GM21576 (cell line): Measurements from ENCODE around the gene NT5M.

Source experiments
- ATAC-seq: cut with Tn5 transposase; IDR thresholded peaks from one replicate; pipeline ENCODE4 v1.9.1; 2021; ENCODE audit warnings: mild to moderate bottlenecking, moderate library complexity; ENCODE audit not compliant: unreplicated experiment

The NT5M gene

DNA sequence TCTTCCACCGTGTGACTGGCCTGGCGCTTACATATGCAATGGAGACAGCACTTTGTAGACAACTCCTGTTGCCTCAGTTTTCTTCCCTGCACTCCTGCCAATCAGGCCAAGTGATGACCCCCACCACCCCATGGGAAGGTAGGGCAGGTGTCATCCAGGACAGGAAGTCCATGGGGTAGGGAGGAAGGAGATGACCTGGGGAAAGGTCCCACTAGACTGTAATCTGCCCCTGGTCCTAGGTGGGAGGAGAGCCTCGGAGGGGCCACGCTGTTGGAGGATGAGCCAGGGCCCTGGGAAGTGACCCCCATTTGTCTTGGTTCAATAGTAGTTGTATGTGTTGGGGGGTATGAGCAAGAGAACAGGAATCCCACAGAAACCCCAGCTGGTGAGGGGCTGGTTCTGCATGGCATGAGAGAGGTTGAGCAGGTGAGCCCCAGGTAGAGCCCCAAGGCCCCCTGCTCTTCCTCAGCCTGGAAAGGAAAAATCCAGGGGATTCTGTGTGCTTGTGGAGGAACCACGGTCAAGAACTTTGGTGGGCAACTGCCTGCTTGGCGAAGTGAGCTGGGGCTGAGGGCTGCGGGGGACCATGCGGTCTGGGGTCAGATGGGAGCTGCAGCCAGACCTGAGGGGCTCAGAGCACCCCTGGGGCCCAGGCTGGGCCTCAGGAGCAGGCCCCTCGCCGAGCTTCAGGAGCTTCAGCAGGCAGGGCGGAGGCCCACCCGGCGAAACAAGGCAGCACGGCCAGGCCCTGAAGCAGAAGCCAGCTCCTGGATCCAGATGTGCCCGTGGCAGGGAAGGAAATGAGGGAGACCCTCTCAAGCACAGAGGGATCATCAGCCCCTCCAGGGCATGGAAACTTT lies 50.7 kb downstream of the NT5M start:
- ATAC-seq, result no peak

DNA sequence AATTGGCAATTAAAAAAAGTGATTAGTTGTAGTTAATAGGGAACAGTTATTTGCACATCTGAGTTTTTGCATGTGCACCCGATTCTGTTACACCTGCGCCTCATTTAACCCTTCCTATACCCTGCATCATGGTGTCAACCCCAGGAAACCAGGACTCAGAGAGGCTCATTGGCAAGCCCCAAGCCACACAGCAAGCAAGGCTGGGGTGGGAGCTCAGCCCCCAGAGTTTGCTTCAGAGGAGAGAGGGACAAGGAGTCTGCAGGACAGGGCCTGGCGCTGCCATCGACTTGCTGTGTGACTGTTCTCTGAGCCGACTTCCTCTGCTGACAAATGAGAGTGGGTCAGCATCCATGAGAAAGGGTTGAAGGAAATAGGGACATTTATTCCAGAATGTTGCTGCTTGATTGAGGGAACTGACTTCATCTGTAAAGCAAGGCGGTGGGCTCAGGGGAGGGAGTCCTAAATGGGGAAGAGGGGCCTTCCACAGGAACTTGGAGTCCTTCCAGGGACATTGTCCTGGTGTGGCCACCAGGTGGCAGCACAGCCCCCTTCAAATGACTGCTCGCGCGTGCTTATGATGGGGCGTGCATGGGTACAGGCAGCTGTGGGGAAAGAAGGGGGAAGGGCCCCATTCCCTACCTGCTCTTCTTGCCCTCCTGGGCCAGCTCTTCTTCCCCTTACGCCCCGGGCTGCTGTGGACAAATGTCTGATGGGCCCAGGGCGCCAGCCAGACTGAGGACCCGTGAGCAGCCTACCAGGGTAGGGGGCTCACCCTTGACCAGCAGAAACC lies 51.6 kb downstream of the NT5M start:
- ATAC-seq, result no peak

DNA sequence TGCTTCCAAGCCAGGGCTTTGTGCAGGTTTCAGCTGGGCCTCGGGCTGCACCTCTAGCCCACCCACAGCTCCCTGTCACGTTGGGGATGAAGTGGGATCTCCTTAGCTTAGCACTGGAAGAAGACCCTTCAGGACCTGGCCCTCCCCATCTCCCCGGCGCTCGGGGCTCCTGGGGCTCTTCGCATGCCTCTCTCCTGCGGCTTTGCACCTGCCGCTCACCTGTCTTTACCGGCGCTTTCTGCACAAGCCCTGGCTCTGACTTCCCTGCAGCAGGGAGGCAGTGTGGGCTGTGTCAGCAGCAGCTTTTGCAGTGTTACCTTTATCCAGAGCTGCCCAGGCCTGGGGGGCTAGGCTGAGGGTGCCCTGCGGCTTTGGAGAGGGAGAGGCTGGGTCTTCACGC lies 52.3 kb downstream of the NT5M start:
- ATAC-seq, result no peak

DNA sequence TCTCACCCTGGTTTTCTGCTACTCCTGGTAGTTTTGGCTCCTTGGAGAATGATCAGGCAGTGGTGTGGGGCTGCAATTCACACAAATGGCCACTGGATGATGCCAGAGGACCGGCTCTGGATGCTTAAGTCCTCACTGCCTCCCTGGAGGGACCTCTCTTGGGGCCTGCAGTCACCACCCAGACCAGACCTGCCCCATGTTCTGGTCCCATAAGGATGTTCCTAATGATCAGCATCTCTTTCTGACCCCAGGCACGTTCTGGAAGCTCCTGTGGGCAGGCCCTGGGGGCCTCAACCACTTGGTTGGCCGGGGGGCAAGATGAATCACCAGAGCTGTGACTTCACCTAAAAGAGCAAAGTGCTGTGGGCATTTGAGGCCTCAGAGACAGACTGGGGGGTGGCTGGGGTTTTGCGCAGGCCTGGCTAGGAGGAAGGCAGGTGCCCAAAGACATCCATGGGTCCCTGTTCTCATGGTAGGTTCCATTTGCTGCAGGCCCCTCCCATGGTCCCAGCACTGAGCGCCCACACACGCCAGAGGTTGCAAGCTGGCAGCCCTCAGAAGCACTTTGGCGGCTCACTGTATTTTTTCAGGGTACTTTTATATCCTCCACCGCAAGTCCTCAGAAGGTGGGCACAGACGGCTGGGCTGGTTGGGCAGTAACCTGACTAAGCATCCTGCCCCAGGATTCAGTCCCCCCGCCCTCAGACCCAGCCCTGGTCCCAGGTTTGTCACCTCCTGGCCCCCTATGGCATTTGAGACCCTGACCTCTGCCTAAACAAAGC lies 53.2 kb downstream of the NT5M start:
- ATAC-seq, result no peak

DNA sequence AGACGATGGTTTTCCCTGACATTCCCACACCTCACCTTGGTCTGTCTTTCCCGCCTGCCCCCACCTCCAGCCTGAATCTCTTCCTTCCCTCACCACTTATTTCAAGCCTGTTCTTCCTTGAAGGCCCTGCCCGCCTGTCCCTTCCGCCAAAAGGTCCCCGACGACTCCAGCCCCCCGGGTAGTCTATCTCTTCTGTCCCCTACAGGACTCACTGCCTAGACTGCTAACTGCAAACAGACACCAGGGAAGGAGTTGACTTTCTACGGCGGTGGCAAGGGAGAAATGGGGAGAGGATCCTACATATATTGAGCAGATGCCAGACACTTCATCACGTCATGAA lies 53.7 kb downstream of the NT5M start:
- no peak for ATAC-seq

- ATAC-seq, result no peak
Measured at GRCh38 chr17:17358060-17358751, 55.0 kb downstream of the NT5M start.

GRCh38 chr17:17358866-17359265 lies 55.7 kb downstream of the NT5M start:
- no peak for ATAC-seq

DNA sequence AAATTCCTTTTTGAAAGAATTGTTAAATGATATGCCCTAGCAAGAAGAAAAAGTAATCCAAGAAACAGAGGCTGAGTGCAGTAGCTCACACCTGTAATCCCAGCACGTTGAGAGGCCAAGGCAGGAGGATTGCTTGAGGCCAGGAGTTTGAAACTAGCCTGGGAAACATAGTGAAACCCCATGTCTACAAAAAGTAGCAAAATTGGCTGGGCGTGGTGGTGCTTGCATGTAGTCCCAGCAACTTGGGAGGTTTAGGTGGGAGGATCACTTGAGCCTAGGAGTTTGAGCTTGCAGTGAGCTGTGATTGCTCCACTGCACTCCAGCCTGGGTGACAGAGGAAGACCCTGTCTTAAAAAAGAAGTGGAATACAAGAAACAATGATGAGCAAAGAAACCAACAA lies 56.1 kb downstream of the NT5M start:
- ATAC-seq, result no peak

- ATAC-seq, result no peak
Measured at GRCh38 chr17:17360087-17360730, 57.0 kb downstream of the NT5M start.

GRCh38 chr17:17361543-17361866 lies 58.3 kb downstream of the NT5M start:
- no peak for ATAC-seq

GRCh38 chr17:17361867-17362539 lies 58.8 kb downstream of the NT5M start:
- ATAC-seq, result no peak

DNA sequence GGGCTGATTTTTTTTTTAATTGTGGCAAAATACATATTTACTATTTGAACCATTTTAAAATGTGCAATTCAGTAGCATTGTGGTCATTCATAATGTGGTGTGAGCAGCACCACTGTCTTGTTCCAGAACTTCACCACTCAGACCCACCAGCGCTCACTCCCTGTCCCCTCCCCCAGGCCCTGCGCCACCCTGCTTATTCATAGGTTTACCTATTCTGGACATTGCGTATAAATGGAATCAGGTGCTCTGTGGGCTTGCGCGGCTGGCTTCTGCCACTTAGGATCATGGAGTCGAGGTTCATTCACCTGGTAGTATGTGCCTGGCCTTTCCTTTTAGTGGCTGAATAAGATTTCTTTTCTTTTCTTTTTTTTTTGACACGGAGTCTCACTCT lies 59.4 kb downstream of the NT5M start:
- ATAC-seq, result no peak

- ATAC-seq, result no peak
Measured at GRCh38 chr17:17363638-17364337, 60.6 kb downstream of the NT5M start.

DNA sequence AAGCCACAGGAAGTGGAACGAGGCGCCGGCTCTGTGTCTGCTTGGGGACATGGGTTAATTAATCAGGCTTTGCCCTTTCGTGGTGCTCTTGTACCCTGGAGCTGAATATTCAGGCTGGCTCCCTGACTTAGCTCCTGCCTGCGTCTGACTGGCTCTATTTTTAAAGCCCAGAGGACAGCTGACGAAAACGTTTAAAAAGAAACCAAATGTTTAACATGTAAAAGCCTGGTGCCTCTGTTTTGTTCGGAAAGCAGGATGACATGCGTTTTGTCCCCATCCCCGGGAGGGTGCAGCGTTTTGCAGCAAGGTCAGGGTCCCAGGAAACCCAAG lies 61.1 kb downstream of the NT5M start:
- no peak for ATAC-seq

DNA sequence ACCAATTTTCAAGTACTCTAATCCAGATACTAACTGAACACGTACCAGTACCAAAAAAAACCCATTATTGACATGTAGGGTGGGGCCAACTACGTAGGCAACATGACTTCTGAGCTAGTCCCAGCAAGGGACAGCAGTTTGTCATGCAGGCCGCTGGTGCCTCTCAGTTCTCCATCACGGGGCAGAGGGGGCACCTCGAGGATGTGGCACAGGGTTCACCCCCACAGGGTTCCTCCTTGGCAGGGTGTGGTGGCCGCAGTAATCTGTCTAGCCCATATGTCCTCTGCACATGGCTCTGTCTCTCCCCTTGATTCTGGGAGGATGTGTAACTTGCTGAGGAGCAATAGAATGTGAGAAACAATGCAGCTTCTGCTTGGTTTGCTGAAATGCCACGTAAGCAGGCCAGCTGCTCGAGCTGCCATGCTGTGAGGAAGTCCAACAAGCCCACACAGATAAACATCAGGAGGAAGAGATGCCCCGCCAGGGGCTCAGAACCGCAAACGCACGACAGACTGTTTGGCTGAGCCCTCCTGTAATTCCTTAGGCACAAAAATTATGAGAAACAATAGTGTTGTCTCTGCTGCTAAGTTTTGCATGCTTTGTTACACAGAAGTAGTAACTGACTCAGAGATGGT lies 62.4 kb downstream of the NT5M start:
- ATAC-seq, result no peak

DNA sequence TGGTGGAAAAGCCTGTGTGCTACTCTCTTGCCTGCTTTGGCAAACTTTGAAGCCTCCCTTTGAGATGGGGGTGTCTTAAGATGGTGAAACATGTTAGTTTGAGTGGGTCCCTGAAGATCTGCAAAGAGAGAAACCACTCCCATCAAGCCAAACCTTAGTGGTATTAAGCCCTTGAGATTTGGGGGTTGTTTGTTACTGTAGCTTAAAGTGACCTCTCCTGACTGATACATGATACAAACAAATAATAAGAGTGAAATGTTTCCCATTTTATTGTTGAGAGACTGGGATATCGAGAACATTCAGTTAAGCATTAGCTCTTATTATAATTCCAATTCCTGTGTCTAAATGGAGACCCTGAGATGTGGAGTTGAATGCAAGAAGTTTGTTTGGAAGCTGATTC lies 63.1 kb downstream of the NT5M start:
- no peak for ATAC-seq

- ATAC-seq, result no peak
Measured at GRCh38 chr17:17366941-17367875, 64.0 kb downstream of the NT5M start.

DNA sequence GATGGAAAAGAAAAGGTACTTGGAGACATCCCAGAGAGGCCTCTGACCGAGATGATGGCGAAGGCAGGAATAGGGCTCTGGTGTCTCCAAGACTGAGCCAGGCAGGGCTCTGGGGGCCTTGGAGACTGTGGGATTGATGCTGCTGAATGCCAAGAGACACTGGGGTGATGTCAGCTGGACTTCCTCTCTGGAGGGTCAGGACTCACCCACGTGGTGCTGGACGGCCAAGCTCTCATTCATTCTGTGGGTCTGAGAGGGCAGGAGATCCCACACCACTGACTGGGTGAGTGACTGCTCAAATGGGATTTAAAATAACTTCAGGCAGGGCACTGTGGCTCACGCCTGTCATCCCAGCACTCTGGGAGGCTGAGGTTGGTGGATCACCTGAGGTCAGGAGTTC lies 64.8 kb downstream of the NT5M start:
- ATAC-seq, result no peak
